HG02571 (cell line): ENCODE results near the gene PRX.
A peak's percentile ranks its signal among the peaks of the same experiment; 100 is the strongest.
"Not testable (repeated sequence)": the region's sequence is repeated elsewhere in the genome, so short reads cannot be mapped to it uniquely, and the experiment has no call there.

Experiments used
- ATAC-seq: cut with Tn5 transposase; IDR thresholded peaks from one replicate; pipeline ENCODE4 v1.9.1; 2021; ENCODE audit warnings: mild to moderate bottlenecking, moderate library complexity; ENCODE audit not compliant: unreplicated experiment

The PRX gene

DNA sequence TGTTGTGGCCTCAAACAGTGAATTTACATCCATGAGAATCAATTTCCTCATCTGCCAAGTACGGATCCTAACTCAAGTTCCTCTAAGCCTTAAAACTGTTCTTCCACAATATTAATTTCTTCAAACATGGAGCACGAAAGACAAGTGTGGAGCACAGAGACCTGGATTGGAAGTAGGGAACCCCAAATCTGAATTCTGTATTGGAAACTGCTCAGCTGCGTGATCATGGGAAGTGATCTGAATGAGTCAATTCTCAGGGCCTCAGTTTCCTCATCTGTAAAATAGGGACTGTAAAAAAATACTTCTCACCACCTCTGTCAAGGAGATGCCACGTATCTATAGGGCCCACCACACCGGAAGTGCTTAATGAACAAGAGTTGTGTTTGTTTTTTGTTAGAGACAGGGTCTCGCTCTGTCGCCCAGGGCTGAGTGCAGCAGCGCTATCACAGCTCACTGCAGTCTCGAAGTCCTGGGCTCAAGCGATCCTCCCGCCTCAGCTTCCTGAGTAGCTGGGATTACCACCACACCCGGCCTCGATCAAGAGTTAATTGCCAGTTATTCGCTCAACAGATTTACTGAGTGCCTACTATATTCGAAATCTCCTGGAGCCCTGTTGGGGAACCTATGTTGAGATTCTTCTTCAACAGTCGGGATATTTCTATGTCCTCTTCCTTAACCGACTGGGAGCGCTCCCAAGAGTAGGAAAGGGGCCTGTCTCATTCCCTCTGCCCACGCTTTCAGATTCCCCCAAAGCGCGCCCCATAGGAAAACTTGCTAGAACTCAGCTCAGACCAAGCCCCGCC, 29.4 kb upstream of the PRX start:
- ATAC-seq, result no peak

DNA sequence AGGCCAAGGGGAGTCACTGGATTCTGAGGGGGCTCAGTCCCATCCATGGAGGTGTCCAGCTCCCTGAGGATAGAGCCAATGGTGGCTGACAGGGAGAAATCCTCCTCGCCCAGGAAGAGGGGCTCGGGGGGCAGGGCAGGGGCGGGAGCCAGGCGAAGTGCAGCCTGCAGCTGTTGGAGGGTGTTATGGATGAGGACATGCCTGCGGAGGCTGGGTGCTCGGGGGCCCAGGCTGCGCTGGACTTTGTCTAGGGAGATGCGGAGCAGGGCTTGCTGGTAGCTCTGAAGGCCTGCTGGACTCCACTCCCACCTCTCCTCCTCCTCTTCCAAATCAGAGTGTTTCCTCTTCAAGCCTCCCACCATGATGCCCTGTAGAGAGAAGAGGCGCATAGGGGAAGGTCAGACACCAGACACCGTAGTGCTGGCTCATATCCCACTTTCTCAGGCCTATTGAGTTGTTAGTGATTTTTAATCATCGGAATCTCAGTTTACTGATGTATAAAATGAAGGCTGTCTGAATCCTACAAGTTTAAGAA, 28.6 kb upstream of the PRX start:
- no peak for ATAC-seq

DNA sequence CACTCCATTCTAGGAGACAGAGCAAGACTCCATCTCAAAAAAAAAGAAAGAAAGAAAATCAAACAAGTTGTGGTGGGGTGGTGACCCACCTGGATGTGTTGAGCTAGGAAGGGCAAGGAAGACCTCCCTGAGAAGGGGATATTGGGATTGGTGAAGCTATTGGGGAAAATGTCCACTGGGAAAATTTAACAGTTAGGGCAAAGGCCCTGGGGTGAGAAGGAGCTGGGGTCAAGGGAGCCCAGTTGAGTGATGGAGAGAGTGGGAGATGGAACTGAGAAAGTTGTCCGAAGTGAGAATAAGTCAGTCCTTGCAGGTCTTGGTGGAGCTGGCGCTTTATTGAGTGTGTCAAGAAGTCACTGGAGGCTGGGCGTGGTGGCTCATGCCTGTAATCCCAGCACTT, 25.1 kb upstream of the PRX start:
- ATAC-seq, result no peak

DNA sequence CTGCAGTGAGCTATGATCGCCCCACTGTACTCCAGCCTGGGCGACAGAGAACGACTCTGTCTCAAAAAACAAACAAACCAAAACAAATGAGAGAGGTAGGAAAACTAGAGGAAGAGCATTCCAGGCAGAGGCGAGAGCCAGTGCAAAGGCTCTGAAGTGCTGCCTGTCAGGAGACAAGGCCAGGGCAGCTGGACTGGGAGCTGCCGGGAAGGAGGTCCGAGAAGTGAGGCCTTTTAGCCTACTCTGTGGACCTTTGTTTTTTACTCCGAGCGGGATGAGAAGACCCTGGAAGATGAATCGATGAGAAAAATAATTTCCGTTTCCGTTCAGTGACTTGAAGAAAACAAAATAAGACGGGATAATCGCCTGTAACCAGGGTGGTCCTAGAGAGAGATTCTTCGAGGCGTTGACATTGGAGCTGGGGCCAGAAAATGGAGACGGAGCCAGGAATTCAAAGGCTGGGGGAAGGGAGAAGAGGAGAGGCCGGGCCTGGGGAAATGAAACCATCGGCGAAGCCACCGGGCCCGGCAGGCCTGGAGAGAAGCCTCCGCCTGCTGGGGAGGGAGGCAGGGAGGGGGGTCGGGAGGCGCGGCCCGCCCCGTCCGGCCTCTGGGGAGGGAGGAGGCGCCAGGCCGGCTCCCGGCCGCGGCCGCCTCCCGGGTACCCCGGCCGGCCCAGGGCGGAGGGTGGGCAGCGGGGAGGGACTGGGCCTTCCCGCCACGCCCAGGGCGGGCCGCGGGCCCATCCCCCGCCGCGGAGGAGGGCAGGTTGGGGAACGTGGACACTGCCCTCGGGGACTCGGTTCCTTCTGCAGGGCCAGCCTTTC, 20.4 kb upstream of the PRX start:
- peak; percentile 61 for ATAC-seq

DNA sequence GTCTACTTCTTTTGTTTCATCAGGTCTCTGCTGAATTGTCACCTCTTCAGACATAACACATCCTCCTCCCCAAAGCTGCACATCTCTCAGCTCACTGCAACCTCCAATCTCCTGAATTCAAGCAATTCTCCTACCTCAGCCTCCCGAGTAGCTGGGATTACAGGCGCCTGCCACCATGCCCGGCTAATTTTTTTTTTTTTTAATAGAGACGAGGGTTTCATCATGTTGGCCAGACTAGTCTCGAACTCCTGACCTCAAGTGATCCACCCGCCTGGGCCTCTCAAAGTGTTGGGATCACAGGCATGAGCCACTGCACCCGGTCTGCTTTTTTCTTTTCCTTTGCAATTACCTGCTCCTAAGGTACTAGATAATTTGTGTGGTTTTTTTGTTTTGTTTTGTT, 19.6 kb upstream of the PRX start:
- ATAC-seq, result not testable (repeated sequence)

DNA sequence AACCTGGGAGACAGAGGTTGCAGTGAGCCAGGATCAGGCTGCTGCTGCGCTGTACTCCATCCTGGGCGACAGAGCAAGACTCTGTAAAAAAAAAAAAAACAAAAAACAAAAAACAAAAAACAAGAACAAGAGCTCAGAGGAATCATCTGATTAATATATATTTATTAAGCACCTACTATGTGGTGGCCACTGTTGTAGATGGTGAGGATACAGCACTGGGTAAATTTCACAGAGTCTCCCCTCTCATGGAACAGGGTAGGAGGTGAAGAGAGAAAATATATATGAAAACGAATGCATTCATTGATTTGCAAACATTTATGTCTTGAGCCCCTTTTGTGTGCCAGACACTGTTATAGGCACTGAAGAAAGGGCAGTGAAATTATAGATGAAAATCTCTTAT, 18.5 kb upstream of the PRX start:
- no peak for ATAC-seq

DNA sequence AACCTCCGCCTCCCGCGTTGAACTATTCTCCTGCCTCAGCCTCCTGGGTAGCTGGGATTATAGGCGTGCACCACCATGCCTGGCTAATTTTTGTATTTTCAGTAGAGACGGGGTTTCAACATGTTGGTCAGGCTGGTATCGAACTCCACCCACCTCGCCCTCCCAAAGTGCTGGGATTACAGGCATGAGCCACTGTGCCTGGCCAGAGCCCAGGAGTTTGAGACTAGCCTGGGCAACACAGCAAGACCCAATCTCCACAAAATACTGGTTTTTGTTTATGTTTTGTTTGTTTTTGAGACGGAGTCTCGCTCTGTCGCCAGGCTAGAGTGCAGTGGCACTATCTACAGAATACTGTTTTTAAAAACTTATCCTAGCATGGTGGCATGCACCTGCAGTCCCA, 17.1 kb upstream of the PRX start:
- ATAC-seq, result not testable (repeated sequence)

DNA sequence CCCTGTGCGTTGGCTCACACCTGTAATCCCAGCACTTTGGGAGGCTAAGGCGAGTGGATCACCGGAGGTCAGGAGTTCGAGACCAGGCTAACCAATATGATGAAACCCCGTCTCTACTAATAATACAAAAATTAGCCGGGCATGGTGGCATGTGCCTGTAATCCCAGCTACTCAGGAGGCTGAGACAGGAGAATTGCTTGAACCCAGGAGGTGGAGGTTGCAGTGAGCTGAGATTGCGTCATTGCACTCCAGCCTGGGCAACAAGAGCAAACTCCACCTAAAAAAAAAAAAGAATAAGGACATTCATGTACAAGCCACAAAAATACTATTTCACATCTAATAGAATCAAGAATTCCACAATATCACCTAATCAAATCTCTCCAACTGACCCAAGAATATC, 15.0 kb upstream of the PRX start:
- ATAC-seq, result not testable (repeated sequence)

DNA sequence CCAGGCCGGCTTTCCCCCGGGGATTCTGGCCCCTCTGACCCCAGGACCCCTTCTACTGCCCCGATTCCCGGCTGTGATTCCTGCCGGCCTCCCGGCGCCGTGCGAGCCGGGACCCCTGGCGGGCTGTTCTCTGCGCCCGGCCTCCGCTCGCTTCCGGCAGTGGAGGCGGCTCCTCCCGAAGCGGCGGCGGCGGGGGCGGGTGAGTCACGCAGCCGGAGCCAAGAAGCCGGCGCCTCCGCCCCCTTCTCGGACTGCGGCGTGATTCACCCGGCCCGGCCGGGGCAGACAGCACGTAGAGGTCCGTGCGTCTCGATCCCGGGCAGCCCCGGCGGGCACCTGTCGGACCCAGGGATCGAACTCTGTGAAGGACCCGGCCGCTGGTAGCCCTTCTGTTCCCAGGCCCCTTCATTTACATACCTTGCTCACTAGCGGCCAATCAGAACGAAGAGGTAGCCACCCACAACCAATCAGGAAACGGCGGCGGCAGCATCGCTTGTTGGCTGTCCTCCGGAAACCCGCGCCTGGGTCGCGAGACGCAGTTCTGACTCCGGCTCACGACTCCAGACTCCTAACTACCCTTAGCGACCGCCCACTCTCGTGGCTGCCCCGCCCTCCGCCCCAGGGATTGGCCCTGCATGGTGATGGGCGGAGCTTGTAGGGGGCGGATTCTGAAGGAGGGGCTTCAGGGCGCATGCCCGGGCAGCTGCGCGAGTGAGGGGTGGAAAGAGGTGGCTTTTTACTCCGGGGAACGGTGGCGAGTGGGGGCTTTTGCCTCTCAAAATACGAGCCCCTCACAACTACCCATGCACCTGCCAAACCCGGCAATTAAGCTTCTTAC, 12.5 kb upstream of the PRX start, which contains the start of gene SERTAD1:
Gene SERTAD1 (minus strand): TSS at position 543 of the 838 bp plus-strand sequence. CDS start 2,446 bp downstream, outside the sequence.
- peak; percentile 79 for ATAC-seq

DNA sequence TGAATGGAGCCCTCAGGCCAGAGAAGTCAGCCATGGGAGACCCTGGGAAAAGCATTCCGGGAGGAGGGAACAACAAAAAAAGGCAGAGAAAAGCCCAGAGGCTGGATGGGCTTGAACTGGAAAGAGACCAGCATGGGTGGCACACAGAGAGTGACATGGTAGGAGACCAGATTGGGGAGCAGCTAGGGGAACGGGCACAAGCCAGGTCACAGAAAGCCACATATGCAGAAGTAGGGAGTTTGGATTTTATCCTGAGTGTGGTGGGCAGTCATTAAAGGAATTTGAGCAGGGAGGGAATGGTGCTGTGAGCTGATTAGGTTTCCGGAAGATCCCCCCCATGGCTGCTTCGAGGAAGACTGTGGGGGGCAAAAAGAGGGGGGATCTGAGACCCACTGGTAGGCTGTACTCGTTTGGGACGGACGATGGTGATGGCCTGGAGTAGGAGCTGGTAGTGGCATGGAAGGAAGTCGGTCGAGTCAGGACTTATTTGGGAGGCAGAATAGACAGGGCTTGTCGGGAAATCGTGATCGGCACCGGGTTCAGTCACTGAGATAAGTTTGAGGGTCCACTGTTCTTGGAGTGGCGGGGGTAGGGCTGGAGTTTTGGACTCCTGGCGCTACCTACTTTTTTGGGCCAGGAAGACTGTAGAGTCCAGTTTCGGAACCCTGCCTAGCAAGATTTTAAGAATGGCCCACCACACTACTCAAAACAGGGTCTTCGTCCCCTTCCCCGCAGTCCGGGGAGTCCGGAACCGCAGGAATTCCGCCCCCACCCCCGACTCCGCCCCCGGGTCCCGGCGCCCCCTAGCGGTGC, 11.7 kb upstream of the PRX start:
- ATAC-seq, result no peak

DNA sequence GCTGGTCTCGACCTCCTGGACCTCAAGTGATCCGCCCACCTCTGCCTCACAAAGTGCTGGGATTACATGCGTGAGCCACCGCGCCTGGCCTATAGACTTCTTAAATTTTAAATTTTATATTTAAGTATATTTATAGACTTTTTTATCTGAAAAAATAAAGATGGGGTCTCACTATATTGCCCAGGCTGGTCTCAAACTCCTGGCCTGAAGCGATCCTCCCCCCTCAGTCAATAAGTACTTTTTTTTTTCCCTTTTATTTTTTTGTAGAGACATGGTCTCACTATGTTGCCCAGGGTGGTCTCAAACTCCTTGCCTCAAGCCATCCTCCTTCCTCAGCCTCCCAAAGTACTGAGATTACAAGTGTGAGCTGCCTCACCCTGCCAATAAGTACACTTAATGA, 10.8 kb upstream of the PRX start:
- ATAC-seq, result no peak

DNA sequence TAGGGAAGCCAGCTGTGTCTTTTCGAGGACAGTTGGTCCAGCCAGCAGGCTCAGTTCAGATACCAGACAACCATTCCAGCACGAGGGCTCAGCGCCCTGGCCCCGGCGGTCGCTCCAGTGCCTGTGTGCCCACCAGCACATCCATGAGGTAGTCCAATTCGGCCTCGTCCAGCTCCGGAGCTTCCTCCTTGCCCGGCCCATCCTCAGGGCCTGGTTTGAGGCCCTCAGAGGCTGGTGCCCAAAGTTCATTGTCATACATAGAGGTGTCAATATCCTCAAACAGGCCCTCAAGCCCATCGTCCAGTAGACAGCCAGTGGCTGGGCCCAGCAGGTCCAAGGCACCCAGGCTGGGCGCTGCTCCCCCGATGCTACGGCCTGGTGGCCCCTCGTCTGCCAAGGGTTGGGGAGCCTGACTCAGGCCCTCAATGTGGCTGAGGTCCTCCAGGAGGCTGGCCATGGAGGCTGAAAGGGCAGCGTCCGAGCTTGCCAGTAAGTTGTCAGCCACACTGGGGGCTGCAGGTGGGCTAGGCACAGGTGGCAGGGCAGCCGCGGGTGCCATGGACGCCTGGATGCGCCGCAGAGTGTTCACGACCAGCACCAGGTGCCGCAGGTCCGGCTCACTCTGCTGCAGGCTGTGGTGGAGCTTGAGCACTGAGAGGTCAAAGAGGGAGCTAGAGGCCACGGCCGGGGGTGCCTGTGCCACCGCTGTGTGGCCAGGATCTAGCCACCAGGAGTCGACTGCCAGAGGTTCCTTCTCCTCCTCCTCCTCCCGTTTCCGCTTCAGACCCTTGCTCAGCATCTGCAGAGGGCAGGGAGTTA, 9.8 kb upstream of the PRX start:
- ATAC-seq, result no peak

DNA sequence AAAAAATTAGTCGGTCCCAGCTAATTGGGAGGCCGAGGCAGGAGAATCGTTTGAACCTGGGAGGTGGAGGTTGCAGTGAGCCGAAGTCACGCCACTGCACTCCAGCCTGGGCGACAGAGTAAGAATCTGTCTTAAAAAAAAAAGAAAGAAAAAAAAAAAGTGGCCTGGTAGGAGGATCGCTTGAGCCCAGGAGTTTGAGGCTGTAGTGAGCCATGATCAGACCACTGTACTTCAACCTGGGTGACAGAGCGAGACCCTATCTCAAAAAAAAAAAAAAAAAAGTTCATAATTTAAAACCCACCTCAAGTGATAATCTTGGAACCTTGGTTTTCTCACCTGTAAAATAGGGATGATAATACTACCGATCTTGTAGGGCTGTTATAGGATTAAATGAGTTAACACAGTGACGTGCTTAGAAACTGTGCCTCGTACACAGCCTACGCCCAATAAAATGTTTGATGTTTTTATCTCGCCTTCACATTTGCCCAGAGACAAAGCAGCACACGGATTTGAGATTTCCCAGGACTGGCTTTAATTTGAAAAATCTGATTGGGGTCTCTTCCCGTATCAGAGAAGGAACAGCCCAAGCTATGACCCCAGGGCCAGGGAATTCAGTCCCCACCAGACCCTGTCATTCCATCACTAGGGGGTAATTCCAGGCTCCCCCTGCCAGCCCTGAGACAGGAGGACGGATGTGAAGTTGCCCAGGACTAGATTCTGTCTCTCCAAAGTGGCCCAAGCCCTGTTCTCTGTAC, 9.0 kb upstream of the PRX start:
- no peak for ATAC-seq

DNA sequence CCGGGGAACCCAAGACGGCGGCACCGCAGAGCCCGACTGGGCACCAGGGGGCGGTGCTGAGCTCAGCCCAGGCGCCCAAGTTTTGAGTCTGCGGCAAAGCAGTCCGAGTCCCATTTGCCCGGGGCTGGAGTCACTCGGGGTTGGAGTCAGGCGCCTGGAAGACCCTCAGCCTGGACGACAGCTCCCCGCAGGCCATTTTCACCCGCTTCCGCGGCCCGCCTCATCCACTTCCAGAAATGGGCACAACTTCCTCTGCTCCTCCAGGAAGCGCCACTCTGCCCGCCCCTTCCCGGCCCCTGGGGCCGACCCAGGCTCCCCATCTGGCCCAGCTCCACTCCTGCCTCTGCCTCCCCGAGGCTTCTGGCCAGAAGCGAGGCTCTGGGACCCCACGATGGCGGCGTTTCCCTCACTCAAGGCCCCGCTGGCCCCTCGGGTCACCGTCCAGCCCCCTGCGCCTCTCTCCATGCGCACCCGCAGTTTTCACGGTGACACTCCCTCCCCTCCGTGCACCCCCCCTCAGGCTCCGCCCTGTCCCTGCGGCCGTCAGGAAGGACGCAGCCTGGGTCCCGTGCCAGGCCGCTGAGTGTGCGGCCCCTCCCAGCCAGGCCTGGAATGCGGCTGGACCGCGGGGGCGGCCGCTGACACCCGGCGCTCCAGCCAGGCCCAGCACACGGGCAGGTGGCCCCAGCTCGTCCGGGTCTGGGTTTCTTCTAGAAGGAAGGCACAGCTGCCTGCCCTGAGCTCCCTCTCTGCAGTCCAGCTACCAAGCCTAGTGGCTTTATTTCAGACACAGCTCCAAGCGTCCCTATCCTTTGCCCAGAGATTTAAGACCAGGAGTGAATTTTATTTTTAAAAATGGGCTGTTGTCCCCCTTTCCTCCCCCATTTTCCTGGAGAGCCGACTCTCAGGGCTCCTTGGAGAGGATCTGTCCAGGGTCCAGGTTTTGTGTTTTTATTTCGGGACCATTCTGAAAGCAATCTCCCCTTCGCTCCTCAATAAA, 7.9 kb upstream of the PRX start:
- no peak for ATAC-seq

DNA sequence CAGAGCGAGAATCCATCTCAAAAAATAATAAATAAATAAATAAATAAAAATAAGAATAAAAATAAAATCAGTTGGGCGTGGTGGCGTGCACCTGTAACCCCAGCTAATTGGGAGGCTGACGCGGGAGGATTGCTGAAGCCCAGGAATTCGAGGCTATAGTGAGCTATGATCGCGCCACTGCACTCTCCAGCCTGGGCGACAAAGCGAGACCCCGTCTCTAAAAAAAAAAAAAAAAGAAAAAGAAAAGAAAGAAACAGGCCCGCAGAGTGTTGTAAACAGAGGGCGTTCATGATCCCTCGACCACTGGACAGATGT, 7.2 kb upstream of the PRX start:
- ATAC-seq, result no peak

DNA sequence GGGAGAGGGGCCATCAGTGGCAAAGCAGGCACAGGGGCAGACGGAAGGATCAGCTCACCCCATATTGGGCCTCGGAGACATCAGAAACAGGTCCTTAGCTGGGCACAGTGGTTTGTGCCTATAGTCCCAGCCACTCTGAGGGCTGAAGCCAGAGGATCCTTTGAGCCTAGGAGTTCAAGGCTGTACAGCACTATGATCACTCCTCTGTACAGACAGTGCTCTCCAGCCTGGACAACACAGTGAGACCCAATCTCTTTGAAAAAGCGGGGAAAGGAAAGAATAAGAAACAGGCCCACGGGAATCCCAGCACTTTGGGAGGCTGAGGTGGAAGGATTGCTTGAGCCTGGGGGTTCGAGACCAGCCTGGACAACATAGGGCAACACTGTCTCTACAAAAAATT, 6.6 kb upstream of the PRX start:
- no peak for ATAC-seq

DNA sequence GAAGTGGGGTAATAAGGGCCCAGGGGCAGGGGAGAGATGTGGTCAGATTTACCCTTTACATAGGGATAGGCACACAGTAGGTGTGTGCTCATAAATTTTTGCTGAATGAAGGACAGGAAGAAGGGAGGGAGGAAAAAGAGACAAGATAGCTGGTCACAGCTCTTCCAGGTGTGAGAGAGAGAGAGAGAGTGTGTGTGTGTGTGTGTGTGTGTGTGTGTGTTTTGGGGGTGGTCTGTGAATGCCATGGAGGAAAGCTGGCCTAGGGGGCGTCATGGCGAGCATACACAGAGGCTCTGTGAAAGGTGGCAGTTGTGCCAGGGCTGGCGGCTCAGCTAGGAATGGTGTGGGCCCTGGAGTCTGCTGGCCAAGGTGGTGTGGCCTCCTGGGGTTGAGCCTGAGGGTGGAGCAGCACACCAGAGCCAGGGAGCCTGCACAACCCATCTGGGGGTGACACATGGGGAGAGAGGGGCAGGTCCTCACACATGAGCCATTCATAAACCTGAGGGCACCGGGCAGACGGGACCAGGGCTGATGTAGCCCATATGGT, 6.0 kb upstream of the PRX start:
- ATAC-seq, result no peak
